Measurements from ENCODE around the gene NUP205. TPM values are rescaled to one million over a fixed set of nuclear protein-coding genes. Genes with fewer than 3 reads are reported as not detected.
"Not testable (repeated sequence)": the region's sequence is repeated elsewhere in the genome, so short reads cannot be mapped to it uniquely, and the experiment has no call there.

NUP205 gene
- total RNA-seq, 4 donors from 2014 or later: 28.6 to 68.2 (median 42.1) TPM

DNA sequence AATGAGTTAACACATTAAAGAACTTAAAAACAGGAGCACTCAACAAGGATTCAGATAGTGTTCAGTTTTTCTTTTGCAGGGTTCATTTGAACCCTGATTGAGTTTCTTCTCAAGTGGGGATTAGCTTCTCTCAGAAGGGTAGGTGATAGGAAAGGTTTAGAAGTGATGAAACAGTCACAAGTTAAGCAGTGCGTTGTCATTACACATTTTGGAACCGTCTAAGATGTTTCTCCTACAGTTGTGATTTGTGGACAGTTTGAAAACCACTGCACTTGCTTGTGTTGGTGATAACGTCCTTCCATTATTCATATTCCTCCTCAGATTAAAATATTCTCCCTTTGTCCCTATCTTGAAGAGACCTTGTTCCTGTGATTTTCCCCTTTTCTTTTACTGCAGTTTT, 107.3 kb downstream of the NUP205 start:
- H3K27ac ChIP-seq: no peak overlapping the region
- H3K36me3 ChIP-seq: peaks cover 0 to 8% (median 0%) of the 10 kb centered on the region in 3 donors
- TF ChIP-seq, protein P1, sequence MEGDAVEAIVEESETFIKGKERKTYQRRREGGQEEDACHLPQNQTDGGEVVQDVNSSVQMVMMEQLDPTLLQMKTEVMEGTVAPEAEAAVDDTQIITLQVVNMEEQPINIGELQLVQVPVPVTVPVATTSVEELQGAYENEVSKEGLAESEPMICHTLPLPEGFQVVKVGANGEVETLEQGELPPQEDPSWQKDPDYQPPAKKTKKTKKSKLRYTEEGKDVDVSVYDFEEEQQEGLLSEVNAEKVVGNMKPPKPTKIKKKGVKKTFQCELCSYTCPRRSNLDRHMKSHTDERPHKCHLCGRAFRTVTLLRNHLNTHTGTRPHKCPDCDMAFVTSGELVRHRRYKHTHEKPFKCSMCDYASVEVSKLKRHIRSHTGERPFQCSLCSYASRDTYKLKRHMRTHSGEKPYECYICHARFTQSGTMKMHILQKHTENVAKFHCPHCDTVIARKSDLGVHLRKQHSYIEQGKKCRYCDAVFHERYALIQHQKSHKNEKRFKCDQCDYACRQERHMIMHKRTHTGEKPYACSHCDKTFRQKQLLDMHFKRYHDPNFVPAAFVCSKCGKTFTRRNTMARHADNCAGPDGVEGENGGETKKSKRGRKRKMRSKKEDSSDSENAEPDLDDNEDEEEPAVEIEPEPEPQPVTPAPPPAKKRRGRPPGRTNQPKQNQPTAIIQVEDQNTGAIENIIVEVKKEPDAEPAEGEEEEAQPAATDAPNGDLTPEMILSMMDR (IDR thresholded peaks at IDR 0.05): no peak
- TF ChIP-seq EP300 (IDR thresholded peaks at IDR 0.05) (no peak), POLR2A (IDR thresholded peaks at IDR 0.05) (no peak)
- no peak overlapping the region for H3K4me3 ChIP-seq
- no peak for DNase-seq (ENCODE audit: low spot score in 2 of 2)
- 60 to 69% methylated on average over 3 of the region's 3 CpGs for WGBS, 2 donors
- H3K4me1 ChIP-seq: peaks cover 0 to 53% (median 15%) of the 10 kb centered on the region in 4 donors
- H3K27me3 ChIP-seq: no peaks in the 10 kb centered on the region
- H3K9me3 ChIP-seq: no peaks in the 10 kb centered on the region

- peaks cover 0 to 64% (median 16%) of the 10 kb centered on the region in 4 donors for H3K4me1 ChIP-seq
- H3K27ac ChIP-seq: no peak overlapping the region
- no peaks in the 10 kb centered on the region for H3K27me3 ChIP-seq
- 90% methylated on average over 11 of the region's 11 CpGs for WGBS, 2 donors
- no peaks in the 10 kb centered on the region for H3K9me3 ChIP-seq
- TF ChIP-seq EP300 (IDR thresholded peaks at IDR 0.05) (no peak), POLR2A (IDR thresholded peaks at IDR 0.05) (no peak)
- TF ChIP-seq, protein P1 (IDR thresholded peaks at IDR 0.05): no peak
- DNase-seq (ENCODE audit: low spot score in 2 of 2): no peak
- no peak overlapping the region for H3K4me3 ChIP-seq
- H3K36me3 ChIP-seq: peaks cover 0 to 8% (median 0%) of the 10 kb centered on the region in 3 donors
Measured at GRCh38 chr7:135666156-135666555, 108.4 kb downstream of the NUP205 start.

GRCh38 chr7:135666846-135667245, 109.1 kb downstream of the NUP205 start:
- WGBS, 2 donors: 84 to 90% methylated on average over 6 of the region's 6 CpGs
- Histone ChIP-seq H3K9me3 (no peaks in the 10 kb centered on the region), H3K27me3 (no peaks in the 10 kb centered on the region), H3K4me3 (no peak overlapping the region), H3K36me3 (peaks cover 0 to 8% (median 0%) of the 10 kb centered on the region in 3 donors), H3K4me1 (peaks cover 0 to 66% (median 16%) of the 10 kb centered on the region in 4 donors), H3K27ac (no peak overlapping the region)
- no peak for DNase-seq (ENCODE audit: low spot score in 2 of 2)
- TF ChIP-seq, protein P1 (IDR thresholded peaks at IDR 0.05): no peak
- TF ChIP-seq EP300 (IDR thresholded peaks at IDR 0.05): no peak
- no peak for TF ChIP-seq POLR2A (IDR thresholded peaks at IDR 0.05)

- peaks cover 0 to 72% (median 22%) of the 10 kb centered on the region in 4 donors for H3K4me1 ChIP-seq
- 95 to 98% methylated on average over 1 of the region's 1 CpG for WGBS, 2 donors
- not testable (repeated sequence) for H3K27ac ChIP-seq; H3K9me3 ChIP-seq; H3K4me3 ChIP-seq; DNase-seq (ENCODE audit: low spot score in 2 of 2); H3K36me3 ChIP-seq; H3K27me3 ChIP-seq
Measured at GRCh38 chr7:135667626-135668025, 109.9 kb downstream of the NUP205 start.

DNA sequence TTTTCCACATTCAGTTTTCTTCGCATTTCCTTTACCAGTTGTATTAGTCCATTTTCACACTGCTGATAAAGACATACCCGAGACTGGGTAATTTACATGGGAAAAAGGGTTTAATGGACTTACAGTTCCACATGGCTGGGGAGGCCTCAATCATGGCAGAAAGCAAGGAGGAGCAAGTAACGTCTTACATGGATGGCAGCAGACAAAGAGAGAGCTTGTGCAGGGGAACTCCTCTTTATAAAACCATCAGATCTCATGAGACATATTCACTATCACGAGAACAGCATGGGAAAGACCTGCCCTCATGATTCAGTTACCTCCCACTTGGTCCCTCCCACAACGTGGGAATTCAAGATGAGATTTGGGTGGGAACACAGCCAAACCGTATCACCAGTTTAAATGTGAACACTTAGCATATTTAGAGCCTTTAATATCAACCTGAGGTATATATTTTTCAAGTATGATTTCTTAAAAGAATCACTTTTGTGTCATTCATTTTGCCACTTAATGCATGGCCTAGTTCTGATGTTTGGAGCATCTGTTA, 111.2 kb downstream of the NUP205 start:
- not testable (repeated sequence) for H3K27ac ChIP-seq; H3K4me3 ChIP-seq; H3K36me3 ChIP-seq; DNase-seq (ENCODE audit: low spot score in 2 of 2); H3K27me3 ChIP-seq; H3K9me3 ChIP-seq
- 59 to 62% methylated on average over 6 of the region's 6 CpGs for WGBS, 2 donors
- H3K4me1 ChIP-seq: peaks cover 0 to 72% (median 17%) of the 10 kb centered on the region in 4 donors

DNA sequence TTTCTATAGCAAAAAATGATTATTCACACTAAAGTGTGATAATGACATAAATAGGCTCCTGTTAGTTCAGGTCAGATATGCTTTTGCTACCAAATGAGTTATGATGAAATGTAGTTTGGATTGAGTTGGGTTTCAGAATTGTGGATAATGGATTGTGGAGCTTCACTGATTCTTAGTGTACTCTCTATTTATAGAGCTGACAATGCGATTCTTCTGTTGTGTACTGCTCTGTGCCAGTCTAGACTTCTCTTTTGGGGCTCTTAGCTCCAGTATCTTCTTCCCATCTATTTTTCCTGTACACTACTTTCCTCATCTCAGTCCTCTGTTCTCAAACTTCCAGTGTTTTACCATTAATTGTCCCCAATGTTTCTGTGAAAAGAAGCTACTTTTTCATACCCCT, 112.1 kb downstream of the NUP205 start:
- Histone ChIP-seq H3K4me3 (no peak overlapping the region), H3K27ac (peak overlapping the region in 1 of 4 donors; percentile 41), H3K27me3 (no peaks in the 10 kb centered on the region), H3K4me1 (peaks cover 0 to 64% (median 12%) of the 10 kb centered on the region in 4 donors), H3K36me3 (peaks cover 0 to 11% (median 0%) of the 10 kb centered on the region in 3 donors), H3K9me3 (no peaks in the 10 kb centered on the region)
- DNase-seq (ENCODE audit: low spot score in 2 of 2): no peak
- WGBS, 2 donors: 75 to 82% methylated on average over 1 of the region's 1 CpG
- TF ChIP-seq POLR2A (IDR thresholded peaks at IDR 0.05) (no peak), EP300 (IDR thresholded peaks at IDR 0.05) (no peak)
- TF ChIP-seq, protein P1 (IDR thresholded peaks at IDR 0.05): no peak
